Cardiac septum (tissue), 1 donor: ENCODE measurements around the gene TFB2M. TPM values are rescaled to one million over a fixed set of nuclear protein-coding genes. Genes with fewer than 3 reads are reported as not detected.
"Not testable (repeated sequence)": the region's sequence is repeated elsewhere in the genome, so short reads cannot be mapped to it uniquely, and the experiment has no call there.

ENCODE experiments used
- DNase-seq: peaks from one replicate; pipeline ENCODE4 v3.0.0-alpha.2; 2020; ENCODE audit warnings: low spot score
- intact Hi-C: fragments of 100-400 bp; cut with DNase I; formaldehyde crosslinking; loops from one replicate; pipeline ENCODE4 v1.14.0; 2022
- total RNA-seq: library from RNA; stranded (reverse); fragmentation: NEBNext Ultra II Directional; extraction: Animal tissue kit (Norgen Biotek cat#: 25700); gene quantifications from one replicate; pipeline ENCODE4 v1.2.1, GENCODE V29; 2021
- donor health status: DM: no; HTN: no; CAD: no.

Gene TFB2M
- total RNA-seq, 1 donor from 2014 or later = 9.6 TPM

- DNase-seq = no peak
- intact Hi-C loops = no loop called here
These were observed 17.6 kb upstream of the TFB2M start for GRCh38 chr1:246583448-246584185.

DNA sequence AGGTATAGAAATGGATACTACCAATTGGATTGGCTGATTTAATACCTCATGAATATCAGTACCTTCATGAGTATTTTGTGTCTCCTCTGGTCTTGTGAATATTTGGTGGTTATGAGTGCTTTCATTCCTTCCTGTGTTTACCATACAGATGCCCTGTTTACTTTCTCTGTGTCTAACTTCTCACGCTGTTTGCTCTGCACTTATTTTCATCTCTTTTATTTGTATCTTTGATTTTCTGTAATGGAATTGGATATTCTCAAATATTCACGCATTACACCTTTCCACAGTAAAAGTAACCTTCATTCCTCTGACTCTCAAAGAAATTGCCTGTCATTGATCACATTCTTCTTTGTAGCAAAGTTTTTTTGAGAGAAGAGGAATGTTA is 17.0 kb upstream of the TFB2M start:
- DNase-seq = no peak
- intact Hi-C loops = no loop called here

GRCh38 chr1:246582301-246583055 is 16.4 kb upstream of the TFB2M start:
- no peak for DNase-seq
- intact Hi-C loops = no loop called here

- no peak for DNase-seq
- intact Hi-C loops = no loop called here
These were observed 14.7 kb upstream of the TFB2M start for GRCh38 chr1:246580497-246581370.

DNA sequence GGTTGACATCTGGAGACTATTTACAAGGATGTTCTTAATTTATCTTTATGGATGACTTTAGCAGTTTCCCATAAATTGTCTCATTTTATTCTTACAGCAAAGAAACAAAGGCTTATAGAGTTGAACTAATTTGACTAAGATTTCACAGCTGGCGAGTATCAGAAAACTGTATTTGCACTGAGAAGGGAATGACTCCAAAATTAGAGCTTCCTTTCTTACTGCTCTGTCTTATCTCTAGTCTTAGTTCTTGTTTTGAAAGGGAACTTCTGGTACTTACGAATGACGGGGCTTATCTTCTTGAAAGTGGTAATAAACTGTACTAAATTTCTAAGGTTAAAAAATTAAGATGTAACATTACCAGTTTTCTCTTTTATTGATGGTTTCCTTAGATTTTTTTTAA is 13.8 kb upstream of the TFB2M start:
- no peak for DNase-seq
- intact Hi-C loops = no loop called here

- intact Hi-C loops = no loop called here
- DNase-seq = no peak
These were observed 11.7 kb upstream of the TFB2M start for GRCh38 chr1:246577720-246578106.

GRCh38 chr1:246577082-246577719 is 11.1 kb upstream of the TFB2M start:
- no peak for DNase-seq
- intact Hi-C loops = no loop called here

GRCh38 chr1:246576709-246577032 is 10.6 kb upstream of the TFB2M start:
- DNase-seq = no peak
- intact Hi-C loops = no loop called here

DNA sequence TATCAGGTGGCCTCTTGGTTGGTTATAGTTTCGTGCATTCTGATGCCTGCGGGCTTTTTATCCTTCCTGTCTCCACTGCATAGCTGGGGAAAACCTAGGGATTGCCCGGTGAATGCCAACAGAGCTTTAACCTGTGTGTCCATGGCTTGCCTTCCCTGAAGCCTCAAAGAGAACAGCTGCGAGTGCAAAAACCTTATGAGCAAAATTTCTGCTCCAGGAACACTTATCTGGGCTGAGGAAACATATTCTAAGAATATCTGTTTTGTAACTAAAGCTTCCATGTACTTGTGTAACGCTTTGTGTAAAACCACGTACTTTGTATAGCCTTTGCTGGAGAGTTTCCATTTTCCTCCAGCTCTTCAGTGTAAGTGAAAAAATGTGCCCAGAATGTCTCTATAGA is 7.4 kb upstream of the TFB2M start:
- no peak for DNase-seq
- intact Hi-C loops = no loop called here

DNA sequence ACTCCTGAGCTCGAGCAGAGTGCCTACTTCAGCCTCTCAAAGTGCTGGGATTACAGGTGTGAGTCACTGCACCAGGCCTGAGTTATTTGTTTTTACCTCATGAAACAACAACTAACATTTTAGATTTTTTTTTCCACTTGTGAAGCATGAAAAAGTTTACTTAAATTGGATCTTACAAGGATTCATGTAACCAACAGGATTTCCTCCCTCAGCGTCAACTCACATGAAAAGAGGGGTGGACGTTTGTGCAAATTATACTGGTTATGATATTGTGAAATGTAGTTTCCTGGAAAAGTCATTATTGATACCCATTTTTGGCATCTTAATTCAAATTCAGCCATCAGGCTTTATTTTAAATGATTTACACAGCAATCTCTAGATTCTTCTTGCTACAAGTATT is 6.7 kb upstream of the TFB2M start:
- intact Hi-C loops = no loop called here
- DNase-seq = no peak

DNA sequence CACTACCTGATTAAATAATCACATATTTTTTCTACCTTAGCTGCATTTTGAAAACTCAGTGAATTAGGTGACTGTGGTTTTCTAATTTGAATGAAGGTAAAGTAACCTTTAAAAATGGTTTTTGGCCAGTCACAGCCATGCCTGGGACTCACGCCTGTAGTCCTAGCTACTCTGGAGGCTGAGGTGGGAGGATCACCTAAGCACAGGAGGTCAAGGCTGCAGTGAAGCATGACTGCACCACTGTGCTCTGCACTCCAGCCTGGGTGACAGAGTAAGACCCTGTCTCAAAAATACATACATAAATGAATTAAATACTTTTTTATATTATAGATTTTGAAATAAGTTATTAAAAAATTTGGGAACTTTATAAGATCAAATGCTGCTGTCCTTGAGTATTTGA is 5.9 kb upstream of the TFB2M start:
- DNase-seq = no peak
- intact Hi-C loops = no loop called here

DNA sequence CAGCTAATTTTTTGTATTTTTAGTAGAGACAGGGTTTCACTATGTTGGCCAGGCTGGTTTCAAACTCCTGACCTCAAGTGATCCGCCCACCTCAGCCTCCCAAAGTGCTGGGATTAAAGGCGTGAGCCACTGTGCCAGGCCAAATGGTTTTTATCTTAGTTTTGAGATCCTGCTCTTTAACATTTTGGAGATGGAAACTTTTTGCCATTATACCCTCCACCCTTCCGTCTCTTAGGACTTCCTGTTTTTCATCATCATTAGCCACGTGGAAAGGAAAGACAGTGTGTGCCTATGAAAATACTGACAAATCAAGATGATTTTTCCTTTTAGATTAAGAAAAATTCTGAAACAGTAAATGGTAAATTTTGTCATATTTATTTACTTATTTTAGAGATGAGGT is 5.2 kb upstream of the TFB2M start:
- DNase-seq, intact Hi-C loops: not testable (repeated sequence)

DNA sequence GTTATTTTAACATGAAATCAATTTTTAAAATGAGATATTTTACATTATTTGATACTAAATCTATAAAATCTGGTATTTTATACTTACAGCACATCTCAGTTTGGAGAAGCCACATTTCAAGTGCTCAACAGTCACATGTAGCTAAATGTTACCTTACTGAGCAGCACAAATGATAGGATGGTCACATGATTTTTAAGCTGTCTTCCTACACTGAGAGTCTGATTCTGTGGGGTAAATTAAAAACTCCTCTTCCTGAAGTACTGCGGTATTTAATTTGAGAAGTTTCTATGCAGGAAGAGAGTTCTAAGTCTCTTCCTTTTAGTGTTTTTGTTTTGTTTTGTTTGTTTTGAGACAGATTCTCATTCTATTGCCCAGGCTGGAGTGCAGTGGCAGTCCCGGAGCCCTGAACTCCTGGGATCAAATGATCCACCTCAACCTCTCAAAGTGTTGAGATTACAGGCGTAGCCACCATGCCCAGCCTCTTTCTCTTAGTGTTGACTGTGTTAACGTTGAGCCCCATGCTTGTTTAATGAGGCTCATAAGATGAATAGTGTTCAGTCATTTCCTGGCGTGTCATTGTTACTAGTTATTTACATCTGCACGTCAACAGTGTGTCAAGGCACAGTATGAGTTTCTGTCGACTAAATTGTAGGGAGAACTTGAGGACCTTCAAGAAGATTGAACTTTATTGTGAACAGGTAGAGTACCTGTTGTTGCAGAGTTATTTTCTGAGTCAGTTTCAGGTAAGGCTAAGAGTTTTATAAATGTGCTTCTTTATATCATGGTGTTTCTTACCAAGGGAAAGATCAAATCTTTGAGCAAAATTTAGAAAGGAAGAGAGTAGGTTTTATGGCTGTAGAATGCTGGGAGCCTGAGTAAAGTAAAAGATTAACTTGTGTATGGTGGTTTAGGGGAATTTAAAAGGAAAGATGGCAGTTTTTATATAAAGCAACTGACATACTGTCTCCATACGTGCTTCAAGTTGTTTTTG is 3.5 kb upstream of the TFB2M start:
- intact Hi-C loops = loop anchor here (5.0 to 10.0 kb wide), 4 partner anchors 62 to 155 kb away; partner anchors contain the start of genes SCCPDH and SMYD3
- DNase-seq = no peak

GRCh38 chr1:246567646-246568235 is 1.7 kb upstream of the TFB2M start:
- DNase-seq = no peak
- intact Hi-C loops = loop anchor here (2.0 to 10.0 kb wide), 5 partner anchors 41 to 157 kb away; partner anchors contain the start of genes SCCPDH and SMYD3

GRCh38 chr1:246566813-246567645 is 968 bp upstream of the TFB2M start:
- DNase-seq = peak; percentile 77
- intact Hi-C loops = loop anchor here (2.0 to 10.0 kb wide), 5 partner anchors 42 to 158 kb away; partner anchors contain the start of genes SCCPDH and SMYD3

DNA sequence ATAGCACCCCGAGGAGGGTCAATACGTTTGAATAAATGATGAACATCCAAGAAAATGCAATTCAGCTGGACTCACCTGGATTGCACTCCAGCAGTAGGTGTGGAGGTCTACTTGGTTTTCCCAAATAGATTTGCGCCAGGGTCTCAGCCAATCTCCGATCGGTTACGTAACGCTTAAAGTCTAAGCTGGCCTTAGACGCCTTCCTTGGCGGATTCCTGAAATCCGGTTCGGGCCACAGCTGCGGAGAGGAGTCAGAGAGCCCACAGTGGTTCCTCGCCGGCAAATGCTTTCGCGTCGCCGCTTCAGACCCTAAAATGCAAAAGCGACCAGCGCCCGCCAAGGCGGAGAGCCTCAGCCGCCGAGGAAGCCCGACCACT is 322 bp downstream of the TFB2M start:
- DNase-seq = no peak
- intact Hi-C loops = loop anchor here (2.0 to 10.0 kb wide), 5 partner anchors 43 to 159 kb away; partner anchors contain the start of genes SCCPDH and SMYD3
